GM23338 (cell line): ENCODE measurements around the gene TMEM116. TPM values are rescaled to one million over a fixed set of nuclear protein-coding genes. Genes with fewer than 3 reads are reported as not detected.

Experiments used
- ATAC-seq: fragments of 200-7000 bp; cut with Tn5 transposase; 3 replicates; pipeline ENCODE4 v1.9.1; 2020
- DNase-seq: peaks from one replicate; pipeline ENCODE4 v3.0.0-alpha.2; 2015; ENCODE audit warnings: low spot score
- H2AFZ ChIP-seq: fragments of 200-600 bp; sonication (generic); 2 replicates; pipeline ENCODE4 v1.8.0; 2016; ENCODE audit warnings: antibody characterized with exemption, mild to moderate bottlenecking, moderate library complexity
- H3F3A ChIP-seq: fragments of 200-600 bp; sonication (generic); replicated peaks from 2 replicates; pipeline ENCODE4 v1.8.0; 2017; ENCODE audit warnings: antibody characterized with exemption, mixed run types, low read depth
- H3K27ac ChIP-seq: fragments of 200-600 bp; sonication (generic); 2 replicates; pipeline ENCODE4 v1.6.1; 2016; ENCODE audit warnings: low read depth
- H3K27me3 ChIP-seq: fragments of 200-600 bp; sonication (generic); 2 replicates; pipeline ENCODE4 v1.8.0; 2016; ENCODE audit warnings: mild to moderate bottlenecking, mixed run types, moderate library complexity; ENCODE audit not compliant: insufficient read depth
- H3K36me3 ChIP-seq: fragments of 200-600 bp; sonication (generic); 2 replicates; pipeline ENCODE4 v1.8.0; 2016; ENCODE audit warnings: mild to moderate bottlenecking; ENCODE audit not compliant: insufficient read depth
- H3K4me1 ChIP-seq: fragments of 200-600 bp; sonication (generic); 2 replicates; pipeline ENCODE4 v1.8.0; 2016; ENCODE audit warnings: mild to moderate bottlenecking, moderate library complexity; ENCODE audit not compliant: insufficient read depth
- H3K4me2 ChIP-seq: fragments of 200-600 bp; sonication (generic); 2 replicates; pipeline ENCODE4 v1.7.1; 2017; ENCODE audit warnings: mixed run types
- H3K4me3 ChIP-seq: fragments of 200-600 bp; sonication (generic); 2 replicates; pipeline ENCODE4 v1.6.1; 2016; ENCODE audit warnings: mixed run types
- H3K79me2 ChIP-seq: fragments of 200-600 bp; sonication (generic); replicated peaks from 2 replicates; pipeline ENCODE4 v1.8.0; 2017; ENCODE audit warnings: mild to moderate bottlenecking; ENCODE audit not compliant: insufficient read depth
- H3K9me2 ChIP-seq: fragments of 200-600 bp; sonication (generic); 2 replicates; pipeline ENCODE4 v1.8.0; 2017; ENCODE audit not compliant: insufficient read depth
- H4K20me1 ChIP-seq: fragments of 200-600 bp; sonication (generic); replicated peaks from 2 replicates; pipeline ENCODE4 v1.8.0; 2017; ENCODE audit warnings: mild to moderate bottlenecking; ENCODE audit not compliant: insufficient read depth
- H3K27ac Mint-ChIP-seq: 2 replicates; pipeline ENCODE4 v1.8.0; 2020; ENCODE audit warnings: inconsistent platforms, mild to moderate bottlenecking, moderate library complexity, mixed read lengths
- H3K27me3 Mint-ChIP-seq: 3 replicates; pipeline ENCODE4 v1.8.0; 2022; ENCODE audit warnings: low read depth, mild to moderate bottlenecking, moderate library complexity, mixed read lengths, inconsistent platforms; ENCODE audit not compliant: insufficient read depth, poor library complexity
- H3K36me3 Mint-ChIP-seq: 3 replicates; pipeline ENCODE4 v1.8.0; 2021; ENCODE audit warnings: low read depth, mild to moderate bottlenecking, inconsistent platforms, moderate library complexity, mixed read lengths
- H3K4me1 Mint-ChIP-seq: 3 replicates; pipeline ENCODE4 v1.8.0; 2020; ENCODE audit warnings: mild to moderate bottlenecking, inconsistent platforms, mixed read lengths
- H3K4me3 Mint-ChIP-seq: 3 replicates; pipeline ENCODE4 v1.8.0; 2021; ENCODE audit warnings: moderate library complexity, mild to moderate bottlenecking, inconsistent platforms, mixed read lengths
- H3K9me3 Mint-ChIP-seq: 3 replicates; pipeline ENCODE4 v1.8.0; 2020; ENCODE audit warnings: moderate library complexity, mild to moderate bottlenecking, inconsistent platforms, mixed read lengths
- CREB1 ChIP-seq: fragments of 250-450 bp; sonication (Bioruptor Pico); IDR thresholded peaks from 2 replicates; pipeline ENCODE4 v1.5.0; 2020; ENCODE audit warnings: low read depth, mild to moderate bottlenecking, moderate library complexity
- ETS1 ChIP-seq: IDR thresholded peaks from 2 replicates; pipeline ENCODE4 v1.6.1; 2016; ENCODE audit warnings: antibody characterized with exemption
- EZH2phosphoT487 ChIP-seq: fragments of 200-600 bp; sonication (generic); IDR thresholded peaks from one replicate; pipeline ENCODE4 v1.8.1; 2018; ENCODE audit warnings: antibody characterized with exemption; ENCODE audit not compliant: unreplicated experiment
- JUNB ChIP-seq: IDR thresholded peaks from one replicate; pipeline ENCODE4 v1.6.1; 2016; ENCODE audit warnings: antibody characterized with exemption; ENCODE audit not compliant: unreplicated experiment
- NANOG ChIP-seq: IDR thresholded peaks from 2 replicates; pipeline ENCODE4 v1.6.1; 2016; ENCODE audit warnings: antibody characterized with exemption, borderline replicate concordance
- POLR2AphosphoS5 ChIP-seq: IDR thresholded peaks from 2 replicates; pipeline ENCODE4 v1.6.1; 2016; ENCODE audit warnings: antibody characterized with exemption, low read depth
- STAT1 ChIP-seq: IDR thresholded peaks from one replicate; pipeline ENCODE4 v1.6.1; 2016; ENCODE audit warnings: antibody characterized with exemption; ENCODE audit not compliant: unreplicated experiment
- ZNF114 ChIP-seq: fragments of 250-450 bp; sonication (Bioruptor Pico); IDR thresholded peaks from 2 replicates; pipeline ENCODE4 v1.5.0; 2020; ENCODE audit warnings: mild to moderate bottlenecking, moderate library complexity
- ZNF331 ChIP-seq: fragments of 250-450 bp; sonication (Bioruptor Pico); IDR thresholded peaks from 2 replicates; pipeline ENCODE4 v1.5.0; 2020; ENCODE audit warnings: low read depth, mild to moderate bottlenecking, moderate library complexity
- ZNF462 ChIP-seq: fragments of 250-450 bp; sonication (Bioruptor Pico); IDR thresholded peaks from 2 replicates; pipeline ENCODE4 v1.5.0; 2020; ENCODE audit warnings: mild to moderate bottlenecking, moderate library complexity
- polyA plus RNA-seq: library from polyadenylated mRNA; unstranded; fragments of >200 nt; fragmentation: Nextera tagmentation; extraction: Ambion mirVana; gene quantifications from 2 replicates; pipeline ENCODE4 v1.2.1, GENCODE V29; 2016
- total RNA-seq: library from RNA; depleted of rRNA; stranded (reverse); fragments of >200 nt; shearing (Covaris generic); gene quantifications from 2 replicates; pipeline ENCODE4 v1.2.3, GENCODE V29; 2014

TMEM116 gene
- total and polyA plus RNA-seq, 2 experiments from 2014 or later, result 8.0 to 10.4 TPM

DNA sequence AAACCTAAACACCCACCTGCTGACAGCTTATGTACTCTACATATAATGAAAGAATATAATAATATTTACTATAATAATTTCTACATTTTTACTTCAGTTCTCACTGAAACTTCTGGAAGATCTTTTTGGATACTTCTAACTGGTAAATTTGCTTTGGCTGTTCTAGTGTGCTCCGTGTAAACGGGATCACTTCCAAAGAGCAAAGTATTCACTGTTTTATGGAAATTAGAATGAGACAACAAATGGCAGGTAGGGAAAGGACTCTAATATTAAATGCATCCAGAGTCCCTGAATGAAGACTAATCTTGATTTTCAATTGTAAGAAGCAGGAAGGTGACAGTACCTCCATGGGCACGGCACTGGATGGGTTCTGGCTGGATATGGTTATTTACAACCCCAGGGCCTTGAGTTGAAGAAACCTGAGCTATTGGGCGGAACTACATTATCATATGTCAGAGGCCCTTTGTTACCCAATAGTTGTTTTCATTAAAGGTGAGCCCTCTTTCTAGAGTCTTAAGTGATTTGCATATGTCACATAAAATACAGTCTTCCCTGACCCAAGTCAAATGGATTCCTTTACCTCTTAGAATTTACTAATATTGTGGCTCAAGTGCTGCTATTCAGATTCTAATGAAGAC is 10.9 kb upstream of the TMEM116 start:
- peaks cover 24% of the 10 kb centered on the region for H3F3A ChIP-seq
- no peak overlapping the region for H3K4me3 ChIP-seq
- H3K36me3 ChIP-seq, result peaks cover 20% of the 10 kb centered on the region
- ATAC-seq (peak; percentile 77), DNase-seq (peak; percentile 67)
- Mint-ChIP-seq H3K27me3 (peaks cover 3% of the 10 kb centered on the region), H3K4me3 (no peak overlapping the region), H3K4me1 (peaks cover 12% of the 10 kb centered on the region; the same call in 2 of the 3 replicates), H3K9me3 (no peaks in the 10 kb centered on the region), H3K36me3 (peaks cover 58% of the 10 kb centered on the region), H3K27ac (no peak overlapping the region)
- H4K20me1 ChIP-seq, result peaks cover 45% of the 10 kb centered on the region
- no peak overlapping the region for H2AFZ ChIP-seq
- H3K4me2 ChIP-seq, result no peak overlapping the region
- H3K4me1 ChIP-seq, result no peaks in the 10 kb centered on the region
- H3K27ac ChIP-seq, result no peak overlapping the region
- H3K9me2 ChIP-seq, result no peaks in the 10 kb centered on the region
- peaks cover 32% of the 10 kb centered on the region for H3K79me2 ChIP-seq
- H3K27me3 ChIP-seq, result no peaks in the 10 kb centered on the region
- no peak for TF ChIP-seq ETS1
- TF ChIP-seq POLR2AphosphoS5, result peak; percentile 39; the same call in 1 of the 2 replicates

- Mint-ChIP-seq H3K27me3 (peaks cover 3% of the 10 kb centered on the region), H3K9me3 (no peaks in the 10 kb centered on the region), H3K4me3 (no peak overlapping the region), H3K27ac (no peak overlapping the region), H3K36me3 (peaks cover 58% of the 10 kb centered on the region), H3K4me1 (peaks cover 12% of the 10 kb centered on the region; the same call in 2 of the 3 replicates)
- no peak overlapping the region for H3K4me2 ChIP-seq
- peaks cover 26% of the 10 kb centered on the region for H3K36me3 ChIP-seq
- peaks cover 28% of the 10 kb centered on the region for H3F3A ChIP-seq
- H3K79me2 ChIP-seq, result peaks cover 46% of the 10 kb centered on the region
- no peak for TF ChIP-seq NANOG
- no peak for TF ChIP-seq ZNF331
- no peak for TF ChIP-seq ZNF114 (CRISPR knock-in tag)
- TF ChIP-seq CREB1 (CRISPR knock-in tag), result no peak
- no peak for TF ChIP-seq ZNF462 (CRISPR knock-in tag)
- no peak for TF ChIP-seq POLR2AphosphoS5
- TF ChIP-seq JUNB, result no peak
- TF ChIP-seq EZH2phosphoT487, result no peak
- TF ChIP-seq STAT1, result no peak
- TF ChIP-seq ETS1, result no peak
- no peaks in the 10 kb centered on the region for H3K27me3 ChIP-seq
- no peak for DNase-seq
- no peaks in the 10 kb centered on the region for H3K9me2 ChIP-seq
- peaks cover 57% of the 10 kb centered on the region for H4K20me1 ChIP-seq
- H3K4me1 ChIP-seq, result no peaks in the 10 kb centered on the region
- no peak overlapping the region for H2AFZ ChIP-seq
- ATAC-seq, result no peak
- H3K4me3 ChIP-seq, result no peak overlapping the region
- H3K27ac ChIP-seq, result 0 out of 2 replicates have a peak overlapping the region, but pooled peaks have one; percentile 1
These were observed 9.5 kb upstream of the TMEM116 start for GRCh38 chr12:112022241-112023016.
